Suprapubic skin (tissue), 4 donors: ENCODE measurements around the gene RAB3A. TPM values are rescaled to one million over a fixed set of nuclear protein-coding genes. Genes with fewer than 3 reads are reported as not detected.

ENCODE experiments used
- DNase-seq, 2 donors: peaks; one replicate each; pipeline ENCODE4 v3.0.0-alpha.2; 2019; ENCODE audit warnings: low spot score in 2 of 2
- H3K27ac ChIP-seq: fragments of 200-600 bp; sonication (generic); one replicate; pipeline ENCODE4 v1.5.1; 2019
- H3K27me3 ChIP-seq: fragments of 200-600 bp; sonication (generic); one replicate; pipeline ENCODE4 v1.5.1; 2019
- H3K36me3 ChIP-seq: fragments of 200-600 bp; sonication (generic); one replicate; pipeline ENCODE4 v1.5.1; 2019
- H3K4me1 ChIP-seq: fragments of 200-600 bp; sonication (generic); one replicate; pipeline ENCODE4 v1.5.1; 2019
- H3K4me3 ChIP-seq: fragments of 200-600 bp; sonication (generic); one replicate; pipeline ENCODE4 v1.5.1; 2019; ENCODE audit warnings: mild to moderate bottlenecking
- H3K9me3 ChIP-seq: fragments of 200-600 bp; sonication (generic); one replicate; pipeline ENCODE4 v1.5.1; 2019
- EP300 ChIP-seq: sonication (generic); formaldehyde crosslinking; IDR thresholded peaks from one replicate; pipeline ENCODE4 v1.6.1; 2017; ENCODE audit warnings: antibody characterized with exemption
- POLR2A ChIP-seq, 2 donors: fragments of 450-650 bp; IDR thresholded peaks; one replicate each; pipeline ENCODE4 v1.6.1; 2017; ENCODE audit warnings: antibody characterized with exemption in 2 of 2, mild to moderate bottlenecking in 2 of 2, moderate library complexity in 2 of 2
- POLR2AphosphoS5 ChIP-seq, 3 donors: sonication (generic); formaldehyde crosslinking; IDR thresholded peaks; one replicate each; pipeline ENCODE4 v1.6.1; 2017; ENCODE audit warnings: antibody characterized with exemption in 3 of 3
- WGBS: methylation state at CpG from one replicate; pipeline ENCODE4 v1.1.5; 2018; 5-methylcytosine and 5-hydroxymethylcytosine counted together
- total RNA-seq, 4 donors: library from RNA; depleted of rRNA; stranded (reverse); fragments of >200 nt; gene quantifications; one replicate each; pipeline ENCODE4 v1.1.0, GENCODE V29; 2016
- TF ChIP-seq, protein P1 (sequence below), 2 donors: fragments of 200-600 bp in 1 of 2; fragments of 450-650 bp in 1 of 2; sonication (generic) in 1 of 2; IDR thresholded peaks; one replicate each; pipeline ENCODE4 v1.5.1; 2016 to 2019; ENCODE audit warnings: antibody characterized with exemption in 2 of 2, mild to moderate bottlenecking in 1 of 2, moderate library complexity in 1 of 2

RAB3A gene
- total RNA-seq, 4 donors from 2014 or later, result 1.9 to 5.3 (median 1.9) TPM

DNA sequence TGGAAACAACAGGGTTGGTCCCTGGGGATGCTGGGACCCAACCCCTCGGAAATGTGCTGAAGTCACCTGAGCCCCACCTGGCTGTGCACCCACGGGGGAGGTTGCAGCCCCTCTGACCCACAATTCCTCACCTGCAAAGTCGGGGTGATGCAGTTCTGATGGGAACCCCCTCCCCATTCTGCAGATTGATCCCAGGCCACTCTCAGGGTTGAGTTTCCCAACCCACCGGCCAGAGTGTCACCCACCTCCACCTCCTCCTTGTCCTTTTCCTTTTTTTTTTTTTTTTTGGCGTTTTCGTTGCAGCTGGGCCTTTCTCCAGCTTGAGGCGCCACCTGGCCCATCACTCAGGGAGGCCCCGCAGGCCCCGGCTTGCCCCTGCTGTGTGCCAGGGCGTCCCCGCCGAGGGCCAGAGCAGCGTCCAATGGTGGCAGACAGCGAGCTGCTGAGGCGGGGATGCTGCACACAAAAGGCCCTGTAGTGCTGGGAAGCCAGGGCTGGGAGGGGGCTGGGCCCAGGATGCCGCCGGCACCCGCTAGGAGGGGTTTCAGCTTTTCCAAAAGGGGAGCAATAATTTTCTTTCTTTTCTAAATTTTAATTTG, 46.3 kb downstream of the RAB3A start:
- H3K36me3 ChIP-seq, result peaks cover 6% of the 10 kb centered on the region
- H3K27me3 ChIP-seq, result no peaks in the 10 kb centered on the region
- no peaks in the 10 kb centered on the region for H3K9me3 ChIP-seq
- TF ChIP-seq POLR2A (IDR thresholded peaks at IDR 0.05), result no peak
- TF ChIP-seq, protein P1, sequence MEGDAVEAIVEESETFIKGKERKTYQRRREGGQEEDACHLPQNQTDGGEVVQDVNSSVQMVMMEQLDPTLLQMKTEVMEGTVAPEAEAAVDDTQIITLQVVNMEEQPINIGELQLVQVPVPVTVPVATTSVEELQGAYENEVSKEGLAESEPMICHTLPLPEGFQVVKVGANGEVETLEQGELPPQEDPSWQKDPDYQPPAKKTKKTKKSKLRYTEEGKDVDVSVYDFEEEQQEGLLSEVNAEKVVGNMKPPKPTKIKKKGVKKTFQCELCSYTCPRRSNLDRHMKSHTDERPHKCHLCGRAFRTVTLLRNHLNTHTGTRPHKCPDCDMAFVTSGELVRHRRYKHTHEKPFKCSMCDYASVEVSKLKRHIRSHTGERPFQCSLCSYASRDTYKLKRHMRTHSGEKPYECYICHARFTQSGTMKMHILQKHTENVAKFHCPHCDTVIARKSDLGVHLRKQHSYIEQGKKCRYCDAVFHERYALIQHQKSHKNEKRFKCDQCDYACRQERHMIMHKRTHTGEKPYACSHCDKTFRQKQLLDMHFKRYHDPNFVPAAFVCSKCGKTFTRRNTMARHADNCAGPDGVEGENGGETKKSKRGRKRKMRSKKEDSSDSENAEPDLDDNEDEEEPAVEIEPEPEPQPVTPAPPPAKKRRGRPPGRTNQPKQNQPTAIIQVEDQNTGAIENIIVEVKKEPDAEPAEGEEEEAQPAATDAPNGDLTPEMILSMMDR (IDR thresholded peaks at IDR 0.05), result no peak
- no peak for TF ChIP-seq EP300
- no peak for TF ChIP-seq POLR2AphosphoS5 (IDR thresholded peaks at IDR 0.05)
- no peak for DNase-seq
- H3K4me3 ChIP-seq, result no peak overlapping the region
- WGBS, result 36% methylated on average over 18 of the region's 18 CpGs
- H3K27ac ChIP-seq, result no peak overlapping the region
- peaks cover 77% of the 10 kb centered on the region for H3K4me1 ChIP-seq

DNA sequence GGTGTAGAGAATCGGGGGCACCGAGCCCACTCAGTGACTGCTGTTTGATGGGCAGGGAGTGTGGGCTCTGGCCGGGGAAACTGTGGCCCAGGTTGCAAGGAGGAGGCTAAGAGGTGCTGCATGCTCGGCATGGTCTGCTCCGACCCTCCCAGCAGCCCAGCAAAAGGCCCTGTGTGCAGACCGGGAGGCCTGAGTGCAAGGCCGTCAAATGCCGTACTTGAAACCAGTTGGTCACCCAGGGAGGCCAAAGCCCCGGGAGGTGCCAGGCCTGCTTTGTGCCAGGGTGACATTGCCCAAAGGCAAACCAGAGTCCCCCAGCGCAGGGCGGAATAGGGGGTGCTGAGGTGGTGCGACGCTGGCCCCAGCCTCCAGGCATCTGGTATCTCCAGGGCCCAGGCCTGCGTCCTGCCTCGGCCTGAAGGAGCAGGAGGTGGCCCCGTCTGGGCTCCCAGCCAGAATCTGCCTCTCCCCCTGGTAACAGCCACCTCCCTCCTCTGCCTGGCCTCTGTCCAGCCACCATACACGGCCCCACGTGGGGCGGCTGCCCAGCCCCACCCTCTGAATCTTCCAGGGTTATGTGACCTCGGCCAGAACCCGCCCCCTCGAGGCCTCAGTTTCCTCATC, 46.9 kb downstream of the RAB3A start:
- 21% methylated on average over 11 of the region's 22 CpGs for WGBS
- H3K36me3 ChIP-seq, result peaks cover 2% of the 10 kb centered on the region
- DNase-seq, result peak in 1 of 2 donors; percentile 87
- H3K27ac ChIP-seq, result peak overlapping the region; percentile 54
- H3K4me1 ChIP-seq, result peaks cover 77% of the 10 kb centered on the region
- TF ChIP-seq, protein P1 (IDR thresholded peaks at IDR 0.05), result no peak
- no peak for TF ChIP-seq EP300
- TF ChIP-seq POLR2A (IDR thresholded peaks at IDR 0.05), result no peak
- no peak for TF ChIP-seq POLR2AphosphoS5 (IDR thresholded peaks at IDR 0.05)
- H3K4me3 ChIP-seq, result no peak overlapping the region
- H3K27me3 ChIP-seq, result no peaks in the 10 kb centered on the region
- H3K9me3 ChIP-seq, result no peaks in the 10 kb centered on the region

DNA sequence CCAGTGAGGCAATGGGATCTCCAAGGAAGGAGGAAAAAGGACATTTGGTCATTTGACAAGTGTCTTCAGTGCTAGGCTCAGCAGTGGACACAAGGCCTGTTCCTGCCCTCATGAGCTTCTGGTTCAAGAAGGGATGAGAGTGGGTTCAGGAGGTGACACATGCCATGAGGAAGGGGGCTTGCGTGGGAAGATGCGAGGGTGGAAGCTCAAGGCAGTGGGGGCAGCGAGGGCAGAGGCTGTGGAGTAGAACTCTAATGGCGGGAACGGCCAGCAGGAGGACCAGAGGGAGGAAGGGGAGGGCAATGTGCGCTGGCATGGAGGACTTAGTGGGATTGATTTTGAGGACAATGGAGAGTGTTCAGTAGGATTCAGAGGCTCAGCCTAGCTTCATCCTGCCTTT, 47.6 kb downstream of the RAB3A start:
- no peak for DNase-seq
- no peaks in the 10 kb centered on the region for H3K27me3 ChIP-seq
- H3K4me3 ChIP-seq, result peak overlapping the region; percentile 13
- no peaks in the 10 kb centered on the region for H3K9me3 ChIP-seq
- peaks cover 77% of the 10 kb centered on the region for H3K4me1 ChIP-seq
- WGBS, result 86% methylated on average over 6 of the region's 6 CpGs
- peak overlapping the region; percentile 28 for H3K27ac ChIP-seq
- TF ChIP-seq, protein P1 (IDR thresholded peaks at IDR 0.05), result no peak
- TF ChIP-seq POLR2A (IDR thresholded peaks at IDR 0.05) (no peak), POLR2AphosphoS5 (IDR thresholded peaks at IDR 0.05) (no peak), EP300 (no peak)
- H3K36me3 ChIP-seq, result no peaks in the 10 kb centered on the region

DNA sequence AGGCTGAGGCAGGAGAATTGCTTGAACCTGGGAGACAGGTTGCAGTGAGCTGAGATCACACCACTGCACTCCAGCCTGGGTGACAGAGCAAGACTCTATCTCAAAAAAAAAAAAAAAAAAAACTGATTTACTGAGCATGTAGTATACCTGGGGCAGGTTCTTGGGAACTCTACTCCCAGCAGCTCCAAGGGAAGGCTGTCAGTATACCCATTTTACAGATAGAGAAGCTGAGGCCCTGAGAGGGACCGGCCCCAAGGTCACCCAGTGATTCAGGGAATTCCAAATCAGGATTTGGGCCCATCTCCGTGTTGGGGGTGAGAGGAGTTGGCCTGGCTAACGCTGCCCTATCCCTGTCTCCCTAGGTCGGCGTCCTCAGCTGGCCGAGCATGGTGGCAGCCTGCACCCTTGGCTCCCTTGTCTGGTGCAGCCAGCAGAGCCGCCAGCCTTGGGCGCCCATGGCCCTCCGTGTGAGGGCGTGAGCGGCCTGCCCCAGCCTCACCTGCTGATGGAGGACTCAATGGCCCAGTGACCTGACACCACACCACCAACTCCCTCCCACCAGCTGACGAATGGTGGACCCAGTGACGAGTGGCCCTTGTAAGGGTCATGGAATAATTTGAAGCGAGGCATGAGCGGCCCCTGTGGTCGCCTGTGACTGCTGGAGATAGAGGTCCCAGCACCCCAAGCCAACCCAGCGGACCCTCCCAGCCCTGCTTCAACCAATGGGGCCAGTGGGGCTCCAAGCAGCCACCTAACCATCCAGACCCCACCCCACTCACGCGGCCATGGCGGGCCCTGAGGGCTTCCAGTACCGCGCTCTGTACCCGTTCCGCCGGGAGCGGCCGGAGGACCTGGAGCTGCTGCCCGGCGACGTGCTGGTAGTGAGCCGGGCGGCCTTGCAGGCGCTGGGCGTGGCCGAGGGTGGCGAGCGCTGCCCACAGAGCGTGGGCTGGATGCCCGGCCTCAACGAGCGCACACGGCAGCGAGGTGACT, 48.5 kb downstream of the RAB3A start:
- Histone ChIP-seq H3K4me3 (peak overlapping the region; percentile 13), H3K4me1 (peaks cover 69% of the 10 kb centered on the region), H3K27ac (peak overlapping the region; percentile 28), H3K9me3 (no peaks in the 10 kb centered on the region), H3K36me3 (no peaks in the 10 kb centered on the region), H3K27me3 (no peaks in the 10 kb centered on the region)
- TF ChIP-seq EP300 (no peak), POLR2A (IDR thresholded peaks at IDR 0.05) (no peak), POLR2AphosphoS5 (IDR thresholded peaks at IDR 0.05) (no peak)
- TF ChIP-seq, protein P1 (IDR thresholded peaks at IDR 0.05), result no peak
- WGBS, result 79% methylated on average over 5 of the region's 43 CpGs
- no peak for DNase-seq
